ENCODE results near the gene GPC3. TPM values are rescaled to one million over a fixed set of nuclear protein-coding genes. Genes with fewer than 3 reads are reported as not detected.
"Not testable (repeated sequence)": the region's sequence is repeated elsewhere in the genome, so short reads cannot be mapped to it uniquely, and the experiment has no call there.

The GPC3 gene
- polyA plus RNA-seq, 1 donor: 288 TPM

- no peak for DNase-seq (ENCODE audit: low read depth)
These were observed 93.1 kb downstream of the GPC3 start for GRCh38 chrX:133892337-133892736.

GRCh38 chrX:133888984-133889383 is 96.4 kb downstream of the GPC3 start:
- DNase-seq (ENCODE audit: low read depth): no peak

- DNase-seq (ENCODE audit: low read depth): not testable (repeated sequence)
These were observed 97.3 kb downstream of the GPC3 start for GRCh38 chrX:133888084-133888483.

GRCh38 chrX:133884430-133885394 is 100.7 kb downstream of the GPC3 start:
- DNase-seq (ENCODE audit: low read depth): no peak

GRCh38 chrX:133881893-133882292 is 103.5 kb downstream of the GPC3 start:
- no peak for DNase-seq (ENCODE audit: low read depth)

GRCh38 chrX:133881007-133881406 is 104.4 kb downstream of the GPC3 start:
- no peak for DNase-seq (ENCODE audit: low read depth)

- no peak for DNase-seq (ENCODE audit: low read depth)
These were observed 105.4 kb downstream of the GPC3 start for GRCh38 chrX:133880032-133880443.

GRCh38 chrX:133878710-133879109 is 106.7 kb downstream of the GPC3 start:
- no peak for DNase-seq (ENCODE audit: low read depth)

GRCh38 chrX:133876646-133877045 is 108.7 kb downstream of the GPC3 start:
- DNase-seq (ENCODE audit: low read depth): no peak

- DNase-seq (ENCODE audit: low read depth): no peak
These were observed 116.1 kb downstream of the GPC3 start for GRCh38 chrX:133869270-133869669.

GRCh38 chrX:133868682-133869081 is 116.7 kb downstream of the GPC3 start:
- DNase-seq (ENCODE audit: low read depth): no peak

GRCh38 chrX:133868250-133868649 is 117.1 kb downstream of the GPC3 start:
- no peak for DNase-seq (ENCODE audit: low read depth)

GRCh38 chrX:133865761-133866471 is 119.5 kb downstream of the GPC3 start:
- DNase-seq (ENCODE audit: low read depth): no peak

- DNase-seq (ENCODE audit: low read depth): no peak
These were observed 121.2 kb downstream of the GPC3 start for GRCh38 chrX:133864236-133864635.

- no peak for DNase-seq (ENCODE audit: low read depth)
These were observed 125.5 kb downstream of the GPC3 start for GRCh38 chrX:133859860-133860259.

GRCh38 chrX:133859336-133859735 is 126.1 kb downstream of the GPC3 start:
- DNase-seq (ENCODE audit: low read depth): no peak

- DNase-seq (ENCODE audit: low read depth): no peak
These were observed 127.6 kb downstream of the GPC3 start for GRCh38 chrX:133857640-133858269.

- DNase-seq (ENCODE audit: low read depth): no peak
These were observed 128.6 kb downstream of the GPC3 start for GRCh38 chrX:133856819-133857218.

GRCh38 chrX:133854290-133854689 is 131.1 kb downstream of the GPC3 start:
- no peak for DNase-seq (ENCODE audit: low read depth)

GRCh38 chrX:133852837-133853356 is 132.5 kb downstream of the GPC3 start:
- no peak for DNase-seq (ENCODE audit: low read depth)

- DNase-seq (ENCODE audit: low read depth): no peak
These were observed 133.0 kb downstream of the GPC3 start for GRCh38 chrX:133852401-133852800.

- DNase-seq (ENCODE audit: low read depth): no peak
These were observed 135.0 kb downstream of the GPC3 start for GRCh38 chrX:133850399-133850798.

Measured in forelimb muscle (tissue), 1 donor.